ENCODE data around the gene IFRD1. TPM values are rescaled to one million over a fixed set of nuclear protein-coding genes. Genes with fewer than 3 reads are reported as not detected.

The IFRD1 gene, protein sequence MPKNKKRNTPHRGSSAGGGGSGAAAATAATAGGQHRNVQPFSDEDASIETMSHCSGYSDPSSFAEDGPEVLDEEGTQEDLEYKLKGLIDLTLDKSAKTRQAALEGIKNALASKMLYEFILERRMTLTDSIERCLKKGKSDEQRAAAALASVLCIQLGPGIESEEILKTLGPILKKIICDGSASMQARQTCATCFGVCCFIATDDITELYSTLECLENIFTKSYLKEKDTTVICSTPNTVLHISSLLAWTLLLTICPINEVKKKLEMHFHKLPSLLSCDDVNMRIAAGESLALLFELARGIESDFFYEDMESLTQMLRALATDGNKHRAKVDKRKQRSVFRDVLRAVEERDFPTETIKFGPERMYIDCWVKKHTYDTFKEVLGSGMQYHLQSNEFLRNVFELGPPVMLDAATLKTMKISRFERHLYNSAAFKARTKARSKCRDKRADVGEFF
- total RNA-seq, result 10 to 100 TPM; 28.6 to 58.9 (median 49.9) TPM
- 10 to 100 TPM; 20.5 to 86.2 (median 74.1) TPM for polyA plus RNA-seq
- long read RNA-seq, donor 1, transcript IFRD1-202 (12 exons, 2,290 nt), result major isoform, 7 of 52 reads
- long read RNA-seq, donor 1, transcript IFRD1-201 (13 exons, 1,834 nt), result minor isoform, 5 of 52 reads
- long read RNA-seq, donor 1, partial matches to known transcripts, result 35 of 52 reads
- long read RNA-seq, donor 1, other reads (novel, unspliced or antisense), result 0 of 52 reads
- long read RNA-seq, donor 2, transcript IFRD1-201 (13 exons, 1,834 nt), result minor isoform, 6 of 77 reads
- long read RNA-seq, donor 2, transcript IFRD1-202 (12 exons, 2,290 nt), result major isoform, 7 of 77 reads
- long read RNA-seq, donor 2, partial matches to known transcripts, result 61 of 77 reads
- long read RNA-seq, donor 2, other reads (novel, unspliced or antisense), result 0 of 77 reads
- long read RNA-seq, donor 3, transcript IFRD1-202 (12 exons, 2,290 nt), result major isoform, 7 of 18 reads
- long read RNA-seq, donor 3, partial matches to known transcripts, result 8 of 18 reads
- long read RNA-seq, donor 3, other reads (novel, unspliced or antisense), result 0 of 18 reads
- long read RNA-seq, donor 4, transcript IFRD1-216 (12 exons, 3,397 nt), result minor isoform, 5 of 29 reads
- long read RNA-seq, donor 4, transcript IFRD1-202 (12 exons, 2,290 nt), result major isoform, 12 of 29 reads
- long read RNA-seq, donor 4, partial matches to known transcripts, result 7 of 29 reads
- long read RNA-seq, donor 4, other reads (novel, unspliced or antisense), result 3 of 29 reads
- long read RNA-seq, donor 5, transcript IFRD1-216 (12 exons, 3,397 nt), result minor isoform, 5 of 42 reads
- long read RNA-seq, donor 5, transcript IFRD1-202 (12 exons, 2,290 nt), result major isoform, 31 of 42 reads
- long read RNA-seq, donor 5, partial matches to known transcripts, result 2 of 42 reads
- long read RNA-seq, donor 5, other reads (novel, unspliced or antisense), result 4 of 42 reads
- long read RNA-seq, donor 6, transcript IFRD1-202 (12 exons, 2,290 nt), result major isoform, 12 of 24 reads
- long read RNA-seq, donor 6, partial matches to known transcripts, result 10 of 24 reads
- long read RNA-seq, donor 6, other reads (novel, unspliced or antisense), result 0 of 24 reads
- long read RNA-seq, donor 7, partial matches to known transcripts, result 26 of 31 reads
- long read RNA-seq, donor 7, other reads (novel, unspliced or antisense), result 0 of 31 reads
- long read RNA-seq, donor 8, transcript IFRD1-201 (13 exons, 1,834 nt), result major isoform, 9 of 73 reads
- long read RNA-seq, donor 8, transcript IFRD1-202 (12 exons, 2,290 nt), result minor isoform, 7 of 73 reads
- long read RNA-seq, donor 8, partial matches to known transcripts, result 53 of 73 reads
- long read RNA-seq, donor 8, other reads (novel, unspliced or antisense), result 0 of 73 reads
- long read RNA-seq, donor 9, transcript IFRD1-201 (13 exons, 1,834 nt), result major isoform, 5 of 35 reads
- long read RNA-seq, donor 9, partial matches to known transcripts, result 26 of 35 reads
- long read RNA-seq, donor 9, other reads (novel, unspliced or antisense), result 0 of 35 reads
- long read RNA-seq, donor 10, partial matches to known transcripts, result 11 of 15 reads
- long read RNA-seq, donor 10, other reads (novel, unspliced or antisense), result 0 of 15 reads

DNA sequence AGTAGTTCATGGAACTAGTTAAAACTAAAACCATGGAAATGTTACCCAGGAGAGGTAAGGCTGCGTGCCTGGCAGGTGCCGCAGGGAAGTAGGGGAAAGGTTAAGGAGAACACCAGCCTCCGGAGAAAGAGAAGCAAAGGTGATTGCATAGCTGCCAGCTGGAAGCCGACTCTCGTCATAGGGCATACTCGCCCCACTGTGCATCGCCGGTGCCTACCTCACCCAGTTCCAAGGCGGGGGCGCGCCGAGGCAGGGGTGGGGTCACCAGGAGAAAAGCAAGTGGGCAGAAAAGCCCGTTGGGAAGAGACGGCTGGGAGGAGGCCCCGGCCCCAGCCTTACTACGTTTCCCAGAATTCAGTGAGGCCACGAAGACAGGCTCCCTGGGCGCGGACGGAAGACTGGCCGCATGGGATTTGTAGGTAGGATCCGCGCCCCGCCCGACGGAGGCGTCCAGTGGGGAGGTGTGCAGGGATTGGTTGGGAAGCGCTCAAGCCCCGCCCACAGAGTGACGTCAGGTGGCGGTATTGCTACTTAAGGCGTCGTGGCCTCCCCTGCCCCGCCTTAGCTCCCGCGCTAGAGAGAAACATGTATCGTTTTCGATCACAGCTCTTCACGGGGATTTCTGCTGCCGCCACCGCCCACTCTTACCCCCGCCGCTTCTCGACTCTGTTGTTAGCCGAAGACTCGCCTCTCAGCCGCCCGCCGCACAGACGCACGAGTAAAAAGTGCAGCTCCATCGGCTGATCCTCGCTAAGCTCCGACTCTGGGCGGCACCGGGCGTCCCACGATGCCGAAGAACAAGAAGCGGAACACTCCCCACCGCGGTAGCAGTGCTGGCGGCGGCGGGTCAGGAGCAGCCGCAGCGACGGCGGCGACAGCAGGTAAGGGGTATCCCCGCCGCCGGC lies at the start of gene IFRD1:
TSS of gene IFRD1 (plus strand) at position 559 of the 905 bp plus-strand sequence. CDS start at position 788, 229 bp downstream.
- H3K9me3 ChIP-seq (replicated peaks in 1 of 3), result no peaks in the 10 kb centered on the region
- H3K4me1 ChIP-seq (replicated peaks in 1 of 2), result peaks cover 24 to 37% of the 10 kb centered on the region in 2 donors
- intact Hi-C loops (cut with DNase I), result no loop called here
- H3K4me3 ChIP-seq, result peak within 1 kb of the TSS; percentile 75 to 97 (median 79)
- TF ChIP-seq, protein P1, sequence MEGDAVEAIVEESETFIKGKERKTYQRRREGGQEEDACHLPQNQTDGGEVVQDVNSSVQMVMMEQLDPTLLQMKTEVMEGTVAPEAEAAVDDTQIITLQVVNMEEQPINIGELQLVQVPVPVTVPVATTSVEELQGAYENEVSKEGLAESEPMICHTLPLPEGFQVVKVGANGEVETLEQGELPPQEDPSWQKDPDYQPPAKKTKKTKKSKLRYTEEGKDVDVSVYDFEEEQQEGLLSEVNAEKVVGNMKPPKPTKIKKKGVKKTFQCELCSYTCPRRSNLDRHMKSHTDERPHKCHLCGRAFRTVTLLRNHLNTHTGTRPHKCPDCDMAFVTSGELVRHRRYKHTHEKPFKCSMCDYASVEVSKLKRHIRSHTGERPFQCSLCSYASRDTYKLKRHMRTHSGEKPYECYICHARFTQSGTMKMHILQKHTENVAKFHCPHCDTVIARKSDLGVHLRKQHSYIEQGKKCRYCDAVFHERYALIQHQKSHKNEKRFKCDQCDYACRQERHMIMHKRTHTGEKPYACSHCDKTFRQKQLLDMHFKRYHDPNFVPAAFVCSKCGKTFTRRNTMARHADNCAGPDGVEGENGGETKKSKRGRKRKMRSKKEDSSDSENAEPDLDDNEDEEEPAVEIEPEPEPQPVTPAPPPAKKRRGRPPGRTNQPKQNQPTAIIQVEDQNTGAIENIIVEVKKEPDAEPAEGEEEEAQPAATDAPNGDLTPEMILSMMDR (IDR thresholded peaks at IDR 0.05), result peak in 1 of 6 experiments; percentile 10
- TF ChIP-seq POLR2A (IDR thresholded peaks at IDR 0.05), result peak; percentile 99
- 0 to 1% (median 0%) methylated on average over 20 to 73 of the region's 73 CpGs for WGBS, 4 donors
- DNase-seq, result peak; percentile 99 to 100 (median 99)
- H3K27me3 ChIP-seq, result no peaks in the 10 kb centered on the region
- no peaks in the 10 kb centered on the region for H3K36me3 ChIP-seq (replicated peaks in 1 of 2)
- H3K27ac ChIP-seq, result peak within 1 kb of the TSS; percentile 90 to 100 (median 98)

DNA sequence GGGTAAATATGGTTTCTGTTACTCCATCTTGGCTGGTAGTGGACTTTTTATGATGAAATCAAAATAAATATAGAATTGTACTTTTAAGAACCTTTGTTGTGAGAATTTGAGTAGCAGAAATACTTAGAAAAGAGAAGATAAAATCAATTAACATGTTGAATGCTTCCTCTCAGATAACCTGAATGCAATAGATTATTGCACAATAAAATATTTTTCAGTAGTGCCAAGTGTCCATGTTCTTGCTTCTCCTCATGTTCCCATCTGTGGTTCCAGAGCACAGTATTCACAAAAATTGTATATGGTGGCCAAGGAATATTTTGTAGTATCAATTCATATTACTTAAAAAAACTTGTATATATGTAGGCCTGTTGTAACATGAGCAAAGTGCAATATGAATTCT lies 45.9 kb upstream of the IFRD1 start:
- Histone ChIP-seq H3K36me3 (replicated peaks in 1 of 2) (no peaks in the 10 kb centered on the region), H3K4me3 (no peak overlapping the region), H3K9me3 (replicated peaks in 1 of 3) (no peaks in the 10 kb centered on the region), H3K27ac (no peak overlapping the region), H3K4me1 (replicated peaks in 1 of 2) (no peaks in the 10 kb centered on the region), H3K27me3 (no peaks in the 10 kb centered on the region)
- TF ChIP-seq, protein P1 (IDR thresholded peaks at IDR 0.05), result no peak
- no peak for TF ChIP-seq POLR2A (IDR thresholded peaks at IDR 0.05)
- intact Hi-C loops (cut with DNase I), result no loop called here
- no peak for DNase-seq

DNA sequence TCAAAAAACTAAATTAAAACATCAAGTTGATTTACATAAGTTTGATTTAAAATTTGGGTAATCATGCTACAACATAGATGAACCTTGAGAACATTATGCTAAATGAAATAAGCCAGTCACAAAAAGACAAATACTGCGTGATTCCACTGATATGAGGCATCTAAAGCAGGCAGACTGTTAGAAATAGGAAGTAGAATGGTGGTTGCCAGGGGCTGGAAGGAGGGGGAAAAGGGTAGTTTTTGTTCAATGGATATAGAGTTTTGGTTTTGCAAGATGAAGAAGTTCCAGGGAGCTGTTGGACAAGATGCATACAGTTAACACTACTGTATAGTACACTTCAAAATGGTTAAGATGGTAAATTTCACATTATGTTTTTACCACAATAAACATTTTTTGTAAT lies 45.0 kb upstream of the IFRD1 start:
- Histone ChIP-seq H3K36me3 (replicated peaks in 1 of 2) (no peaks in the 10 kb centered on the region), H3K27ac (no peak overlapping the region), H3K4me3 (no peak overlapping the region), H3K9me3 (replicated peaks in 1 of 3) (no peaks in the 10 kb centered on the region), H3K27me3 (no peaks in the 10 kb centered on the region), H3K4me1 (replicated peaks in 1 of 2) (no peaks in the 10 kb centered on the region)
- TF ChIP-seq, protein P1 (IDR thresholded peaks at IDR 0.05), result no peak
- TF ChIP-seq POLR2A (IDR thresholded peaks at IDR 0.05), result no peak
- intact Hi-C loops (cut with DNase I), result no loop called here
- 87 to 95% (median 91%) methylated on average over 1 of the region's 1 CpG for WGBS, 4 donors
- no peak for DNase-seq
